ENCODE results near the gene ACOT7.

DNA sequence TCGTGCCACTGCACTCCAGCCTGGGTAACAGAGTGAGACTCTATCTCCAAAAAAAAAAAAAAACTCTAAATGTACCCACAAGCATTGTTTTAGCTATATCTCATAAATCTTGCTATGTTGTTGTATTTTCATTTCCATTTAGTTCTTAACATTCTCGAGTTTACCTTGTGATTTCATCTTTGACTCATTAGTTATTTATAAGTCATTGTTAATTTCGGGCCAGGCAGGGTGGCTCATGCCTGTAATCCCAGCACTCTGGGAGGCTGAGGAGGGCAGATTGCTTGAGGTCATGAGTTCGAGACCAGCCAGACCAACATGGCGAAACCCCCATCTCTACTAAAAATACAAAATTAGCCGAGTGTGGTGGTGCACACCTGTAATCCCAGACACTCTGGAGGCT lies 14.5 kb upstream of the ACOT7 start:
- TF ChIP-seq, protein P1, sequence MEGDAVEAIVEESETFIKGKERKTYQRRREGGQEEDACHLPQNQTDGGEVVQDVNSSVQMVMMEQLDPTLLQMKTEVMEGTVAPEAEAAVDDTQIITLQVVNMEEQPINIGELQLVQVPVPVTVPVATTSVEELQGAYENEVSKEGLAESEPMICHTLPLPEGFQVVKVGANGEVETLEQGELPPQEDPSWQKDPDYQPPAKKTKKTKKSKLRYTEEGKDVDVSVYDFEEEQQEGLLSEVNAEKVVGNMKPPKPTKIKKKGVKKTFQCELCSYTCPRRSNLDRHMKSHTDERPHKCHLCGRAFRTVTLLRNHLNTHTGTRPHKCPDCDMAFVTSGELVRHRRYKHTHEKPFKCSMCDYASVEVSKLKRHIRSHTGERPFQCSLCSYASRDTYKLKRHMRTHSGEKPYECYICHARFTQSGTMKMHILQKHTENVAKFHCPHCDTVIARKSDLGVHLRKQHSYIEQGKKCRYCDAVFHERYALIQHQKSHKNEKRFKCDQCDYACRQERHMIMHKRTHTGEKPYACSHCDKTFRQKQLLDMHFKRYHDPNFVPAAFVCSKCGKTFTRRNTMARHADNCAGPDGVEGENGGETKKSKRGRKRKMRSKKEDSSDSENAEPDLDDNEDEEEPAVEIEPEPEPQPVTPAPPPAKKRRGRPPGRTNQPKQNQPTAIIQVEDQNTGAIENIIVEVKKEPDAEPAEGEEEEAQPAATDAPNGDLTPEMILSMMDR (conservative IDR thresholded peaks at IDR 0.05), result no peak
- TF ChIP-seq EZH2 (IDR thresholded peaks at IDR 0.05; ENCODE audit: low read depth), result no peak
